ENCODE results near the gene MAGI2.
"Not testable (repeated sequence)": the region's sequence is repeated elsewhere in the genome, so short reads cannot be mapped to it uniquely, and the experiment has no call there.

MAGI2 gene

DNA sequence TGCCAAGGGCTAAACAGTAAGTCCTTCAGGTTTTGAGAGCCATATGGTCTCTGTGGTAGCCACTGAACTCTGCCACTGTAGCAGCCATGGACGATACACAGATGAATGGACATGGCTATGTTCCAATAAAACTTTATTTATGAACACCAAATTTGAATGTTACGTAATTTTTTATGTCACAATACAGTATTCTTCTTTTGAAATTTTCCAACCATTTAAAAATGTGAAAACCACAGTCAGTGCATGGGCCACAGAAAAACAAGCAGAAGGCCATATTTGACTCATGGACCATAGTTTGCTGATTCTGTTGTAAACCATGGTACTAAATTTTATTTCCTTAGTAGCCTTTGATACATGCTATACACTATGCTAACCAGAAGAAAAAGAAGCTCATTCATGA is 361.8 kb downstream of the MAGI2 start:
- DNase-seq (ENCODE audit: insufficient read length, low spot score) (no peak), FAIRE-seq (no peak)
- TF ChIP-seq, protein P1, sequence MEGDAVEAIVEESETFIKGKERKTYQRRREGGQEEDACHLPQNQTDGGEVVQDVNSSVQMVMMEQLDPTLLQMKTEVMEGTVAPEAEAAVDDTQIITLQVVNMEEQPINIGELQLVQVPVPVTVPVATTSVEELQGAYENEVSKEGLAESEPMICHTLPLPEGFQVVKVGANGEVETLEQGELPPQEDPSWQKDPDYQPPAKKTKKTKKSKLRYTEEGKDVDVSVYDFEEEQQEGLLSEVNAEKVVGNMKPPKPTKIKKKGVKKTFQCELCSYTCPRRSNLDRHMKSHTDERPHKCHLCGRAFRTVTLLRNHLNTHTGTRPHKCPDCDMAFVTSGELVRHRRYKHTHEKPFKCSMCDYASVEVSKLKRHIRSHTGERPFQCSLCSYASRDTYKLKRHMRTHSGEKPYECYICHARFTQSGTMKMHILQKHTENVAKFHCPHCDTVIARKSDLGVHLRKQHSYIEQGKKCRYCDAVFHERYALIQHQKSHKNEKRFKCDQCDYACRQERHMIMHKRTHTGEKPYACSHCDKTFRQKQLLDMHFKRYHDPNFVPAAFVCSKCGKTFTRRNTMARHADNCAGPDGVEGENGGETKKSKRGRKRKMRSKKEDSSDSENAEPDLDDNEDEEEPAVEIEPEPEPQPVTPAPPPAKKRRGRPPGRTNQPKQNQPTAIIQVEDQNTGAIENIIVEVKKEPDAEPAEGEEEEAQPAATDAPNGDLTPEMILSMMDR (IDR thresholded peaks at IDR 0.05; ENCODE audit: insufficient read depth, missing control alignments), result no peak

DNA sequence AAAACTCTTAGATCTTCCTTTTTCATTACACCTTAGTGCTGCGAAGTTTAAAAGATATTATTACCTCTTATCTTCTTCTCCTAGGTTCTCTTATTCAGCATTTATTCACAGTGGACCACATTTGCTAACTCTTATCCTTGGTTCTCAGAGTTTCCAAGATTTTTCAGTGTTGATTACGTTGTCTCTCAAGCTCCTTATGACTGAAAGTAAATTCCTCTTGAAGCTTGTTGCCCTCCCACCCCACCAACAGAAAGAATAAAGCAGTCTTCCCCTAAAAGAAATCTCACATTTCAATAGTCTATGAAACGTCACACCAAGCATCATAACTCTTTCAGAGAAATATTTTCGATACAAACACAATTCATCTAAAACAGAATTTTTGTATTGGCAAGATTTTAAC is 362.5 kb downstream of the MAGI2 start:
- DNase-seq (ENCODE audit: insufficient read length, low spot score), result no peak
- TF ChIP-seq, protein P1 (IDR thresholded peaks at IDR 0.05; ENCODE audit: insufficient read depth, missing control alignments), result no peak
- FAIRE-seq, result no peak

DNA sequence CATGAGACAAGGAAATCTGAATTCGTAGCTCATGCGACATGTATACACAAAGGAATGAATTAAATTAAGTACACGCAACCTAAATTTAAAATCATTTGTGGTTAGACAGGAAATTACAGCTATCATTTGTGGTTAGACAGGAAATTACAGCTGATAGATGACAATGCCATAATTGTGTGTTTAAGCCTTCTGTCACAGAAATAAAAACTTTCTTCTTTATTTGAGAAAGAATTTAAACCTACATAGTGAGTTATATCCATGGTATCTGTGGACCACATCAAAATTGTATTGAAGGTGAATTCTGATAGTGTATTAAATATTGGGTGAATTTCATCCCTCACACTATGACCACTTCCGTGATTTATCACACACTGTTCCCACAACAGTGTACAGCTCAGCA is 362.9 kb downstream of the MAGI2 start:
- TF ChIP-seq, protein P1 (IDR thresholded peaks at IDR 0.05; ENCODE audit: insufficient read depth, missing control alignments), result no peak
- DNase-seq (ENCODE audit: insufficient read length, low spot score) (no peak), FAIRE-seq (no peak)

DNA sequence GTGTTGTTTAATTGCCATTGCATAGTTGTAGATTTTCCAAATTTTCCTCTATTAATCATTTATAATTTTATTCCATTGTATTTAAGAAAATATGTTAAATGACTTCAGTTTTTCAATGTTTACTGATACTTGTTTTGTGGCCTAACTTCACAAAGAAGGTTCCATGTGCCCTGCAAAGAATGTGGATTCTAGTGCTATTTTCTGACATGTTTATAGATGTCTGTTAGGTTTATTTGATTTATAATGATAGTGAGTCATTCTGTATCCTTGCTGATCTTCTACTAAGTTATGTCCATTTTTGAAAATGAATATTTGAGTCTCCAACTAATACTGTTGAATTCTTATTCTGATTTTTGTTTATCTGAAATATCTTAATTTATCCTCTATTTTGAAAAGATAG is 369.0 kb downstream of the MAGI2 start:
- TF ChIP-seq, protein P1 (IDR thresholded peaks at IDR 0.05; ENCODE audit: insufficient read depth, missing control alignments), result no peak
- no peak for FAIRE-seq
- no peak for DNase-seq (ENCODE audit: insufficient read length, low spot score)

DNA sequence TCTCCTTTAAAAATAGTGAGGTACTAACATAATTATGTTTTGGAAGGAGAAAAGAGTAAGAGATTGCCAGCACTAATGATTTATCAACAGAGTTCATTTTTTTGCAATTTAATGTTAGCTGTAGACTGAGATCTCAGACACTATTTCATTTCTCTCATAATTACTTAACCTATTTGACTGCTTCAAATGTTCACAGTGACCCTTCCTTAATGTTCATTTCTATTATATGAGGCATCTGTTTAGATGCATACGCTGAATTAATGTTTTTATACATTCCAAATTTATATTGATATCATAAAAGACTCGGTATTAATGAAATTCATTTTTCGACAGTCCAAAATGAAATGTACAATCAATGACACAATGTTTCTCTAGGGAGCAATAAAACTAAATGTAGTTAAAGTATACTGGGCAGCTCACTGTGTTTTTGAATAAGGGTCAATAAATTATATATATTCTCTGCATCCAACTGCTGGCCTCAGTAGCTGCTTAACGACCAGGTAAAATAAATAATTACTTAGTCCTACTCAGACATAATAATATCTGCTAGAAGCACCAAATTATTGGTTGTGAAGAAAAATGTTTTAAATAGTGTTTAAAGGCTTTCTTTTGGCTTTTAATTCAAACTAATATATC is 373.4 kb downstream of the MAGI2 start:
- TF ChIP-seq, protein P1 (IDR thresholded peaks at IDR 0.05; ENCODE audit: insufficient read depth, missing control alignments), result no peak
- DNase-seq (ENCODE audit: insufficient read length, low spot score) (no peak), FAIRE-seq (no peak)

DNA sequence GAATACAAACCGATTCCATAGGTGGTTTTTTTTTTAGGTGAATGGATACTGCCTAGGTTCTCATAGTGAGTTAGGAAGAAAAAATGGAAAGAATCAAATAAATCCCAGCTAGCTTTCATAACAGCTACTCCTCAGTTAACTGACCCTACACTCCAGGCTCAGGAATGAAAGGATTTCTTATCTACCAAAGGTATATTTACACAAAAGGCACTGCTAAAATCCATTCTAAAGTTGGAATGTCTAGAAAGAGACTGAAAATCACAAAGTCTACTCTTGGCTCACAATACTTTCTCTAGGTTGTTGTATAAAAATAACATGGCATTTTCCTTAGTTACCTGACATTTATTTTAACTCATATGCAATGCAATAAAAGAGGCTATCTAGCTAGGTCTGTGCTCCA is 375.2 kb downstream of the MAGI2 start:
- no peak for DNase-seq (ENCODE audit: insufficient read length, low spot score)
- no peak for FAIRE-seq
- TF ChIP-seq, protein P1 (IDR thresholded peaks at IDR 0.05; ENCODE audit: insufficient read depth, missing control alignments), result no peak

DNA sequence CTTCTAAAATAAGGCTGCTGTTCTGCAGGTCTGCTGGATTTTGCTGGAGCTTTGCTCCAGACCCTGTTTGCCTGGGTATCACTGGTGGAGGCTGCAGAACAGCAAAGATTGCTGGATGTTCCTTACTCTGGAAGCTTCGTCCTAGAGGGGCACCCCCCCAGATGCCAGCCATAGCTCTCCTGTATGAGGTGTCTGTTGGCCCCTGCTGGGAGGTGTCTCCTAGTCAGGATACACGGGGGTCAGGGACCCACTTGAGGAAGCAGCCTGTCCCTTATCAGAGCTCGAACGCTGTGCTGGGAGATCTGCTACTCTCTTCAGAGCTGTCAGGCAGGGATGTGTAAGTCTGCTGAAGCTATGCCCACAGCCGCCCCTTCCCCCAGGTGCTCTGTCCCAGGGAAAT is 382.3 kb downstream of the MAGI2 start:
- not testable (repeated sequence) for FAIRE-seq; DNase-seq (ENCODE audit: insufficient read length, low spot score)

Measured in D721Med (cell line).